Iris pigment epithelial cell (primary cell): Measurements from ENCODE around the gene PCYOX1L.
A peak's percentile ranks its signal among the peaks of the same experiment; 100 is the strongest.
"Not testable (repeated sequence)": the region's sequence is repeated elsewhere in the genome, so short reads cannot be mapped to it uniquely, and the experiment has no call there.

ENCODE experiments used
- DNase-seq: peaks from one replicate; pipeline ENCODE4 v3.0.0-alpha.2; 2011; ENCODE audit warnings: low read depth

The PCYOX1L gene

GRCh38 chr5:149387081-149387631 lies 29.3 kb downstream of the PCYOX1L start:
- DNase-seq: peak; percentile 38

DNA sequence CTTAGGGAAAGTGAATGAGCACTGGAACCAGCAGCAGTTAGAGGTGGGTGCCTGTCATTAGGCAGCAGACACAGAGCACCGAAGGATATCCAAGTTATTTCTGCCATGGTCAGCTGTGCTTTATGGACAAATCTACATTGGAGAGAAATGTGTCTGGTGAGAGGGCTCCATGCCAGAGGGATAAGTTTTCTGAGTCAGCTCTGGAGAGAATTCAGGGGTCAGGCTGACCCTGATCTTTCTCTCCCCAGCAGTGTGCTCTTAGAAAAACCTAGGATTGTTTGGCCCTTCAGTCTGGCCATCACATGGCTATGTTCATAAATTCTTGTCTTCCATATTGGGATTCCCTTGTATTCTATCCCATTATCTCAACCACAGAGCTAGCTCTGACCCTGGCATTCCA lies 30.1 kb downstream of the PCYOX1L start:
- DNase-seq: peak; percentile 86

DNA sequence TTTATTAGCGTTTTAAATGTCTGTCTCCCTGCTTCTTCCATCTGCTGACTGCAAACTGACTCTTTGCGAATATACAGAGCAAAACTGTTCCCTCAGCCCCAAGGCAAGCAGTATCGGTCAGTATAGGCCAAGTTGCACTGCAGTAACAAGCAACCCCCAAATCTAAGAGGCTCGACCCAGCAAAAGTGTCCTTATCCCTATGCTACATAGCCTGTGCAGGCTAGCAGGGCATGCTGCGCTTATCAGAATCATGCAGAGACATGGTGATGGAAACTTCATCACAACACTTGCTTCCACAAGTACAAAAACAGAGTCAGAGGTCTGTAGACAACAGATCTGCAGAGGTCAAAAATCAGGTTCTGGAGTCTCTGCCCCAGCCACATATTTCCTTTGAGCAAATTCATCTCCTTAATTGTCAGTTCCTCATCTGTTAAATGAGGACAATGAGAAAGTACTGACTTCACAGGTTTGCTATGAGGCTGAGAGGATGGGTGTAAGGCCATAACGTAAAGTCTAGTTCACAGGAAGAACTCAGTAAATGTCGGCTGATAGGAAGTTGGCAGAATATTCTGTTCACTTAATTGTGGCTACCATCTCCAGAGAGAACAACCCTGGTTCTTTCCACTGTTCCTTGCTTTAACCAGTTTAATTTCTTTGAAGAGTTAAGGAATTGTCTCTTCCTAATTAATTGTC lies 30.8 kb downstream of the PCYOX1L start:
- no peak for DNase-seq

- no peak for DNase-seq
Measured at GRCh38 chr5:149389552-149390495, 32.0 kb downstream of the PCYOX1L start.

- not testable (repeated sequence) for DNase-seq
Measured at GRCh38 chr5:149391076-149391475, 33.2 kb downstream of the PCYOX1L start.

DNA sequence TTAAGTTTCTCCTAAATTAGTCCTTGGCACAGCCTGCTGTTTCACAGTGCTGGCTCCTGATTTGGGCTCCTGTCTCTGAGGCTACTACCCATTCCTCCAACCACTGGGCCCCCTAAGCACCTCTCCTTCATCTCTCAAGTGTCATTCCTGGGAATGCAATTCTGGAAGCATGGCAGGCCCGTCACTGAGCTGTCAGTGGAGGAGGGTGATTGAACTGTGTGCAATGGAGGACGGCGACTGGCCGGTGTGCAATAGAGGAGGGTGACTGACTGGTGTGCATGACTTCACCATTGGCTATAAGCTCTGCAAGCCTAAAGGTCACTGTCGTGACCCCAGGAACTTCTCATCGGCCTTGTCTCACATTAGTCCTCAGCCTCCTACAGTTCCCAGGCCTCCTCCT lies 33.7 kb downstream of the PCYOX1L start:
- no peak for DNase-seq

GRCh38 chr5:149392718-149393117 lies 34.9 kb downstream of the PCYOX1L start:
- peak; percentile 82 for DNase-seq

DNA sequence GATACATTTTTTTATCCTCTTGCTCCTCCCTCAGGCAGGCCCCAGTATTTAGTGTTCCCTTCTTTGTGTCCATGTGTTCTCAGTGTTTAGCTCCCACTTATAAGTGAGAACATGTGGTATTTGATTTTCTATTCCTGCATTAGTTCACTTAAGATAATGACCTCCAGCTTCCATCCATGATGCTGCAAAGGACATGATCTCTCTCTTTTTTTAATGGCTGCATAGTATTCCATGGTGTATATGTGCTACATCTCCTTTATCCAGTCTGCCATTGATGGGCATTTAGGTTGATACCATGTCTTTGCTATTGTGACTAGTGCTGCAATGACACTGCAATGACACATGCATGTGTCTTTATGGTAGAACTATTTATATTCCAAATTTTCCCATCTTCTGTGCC lies 37.1 kb downstream of the PCYOX1L start:
- DNase-seq: not testable (repeated sequence)

DNA sequence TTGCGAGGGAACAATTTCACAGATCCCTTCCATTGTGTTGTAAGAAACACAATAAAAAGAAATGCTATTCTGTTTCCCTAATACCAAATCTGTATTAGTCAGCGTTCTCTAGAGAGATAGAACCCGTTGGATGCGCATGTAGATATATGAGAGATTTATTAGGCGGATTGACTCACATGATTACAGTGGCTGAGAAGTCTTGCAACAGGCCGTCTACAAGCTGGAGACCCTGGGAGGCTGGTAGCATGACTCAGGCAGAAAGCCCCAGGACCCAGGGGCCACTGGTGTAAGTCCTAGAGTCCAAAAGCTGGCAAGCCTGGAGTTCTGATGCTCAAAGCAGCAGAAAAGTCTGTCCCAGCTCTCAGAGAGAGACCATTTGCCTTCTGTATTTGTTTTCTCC lies 39.7 kb downstream of the PCYOX1L start:
- DNase-seq: peak; percentile 98

DNA sequence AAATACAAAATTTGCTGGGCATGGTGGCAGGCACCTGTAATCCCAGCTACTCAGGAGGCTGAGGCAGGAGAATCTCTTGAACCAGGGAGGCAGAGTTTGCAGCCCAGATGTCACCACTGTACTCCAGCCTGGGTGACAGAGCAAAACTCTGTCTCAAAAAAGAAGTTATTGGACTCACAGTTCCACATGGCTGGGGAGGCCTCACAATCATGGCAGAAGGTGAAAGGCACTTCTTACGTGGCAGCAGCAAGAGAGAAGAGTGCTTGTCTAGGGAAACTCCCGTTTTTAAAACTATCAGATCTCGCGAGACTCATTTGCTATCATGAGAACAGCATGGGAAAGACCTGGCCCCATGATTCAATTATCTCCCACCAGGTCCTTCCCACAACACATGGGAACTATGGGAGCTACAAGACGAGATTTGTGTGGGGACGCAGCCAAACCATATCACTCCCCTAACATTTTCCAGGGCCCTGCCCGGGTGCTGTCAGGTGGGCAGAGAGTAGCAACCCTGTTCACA lies 41.0 kb downstream of the PCYOX1L start:
- not testable (repeated sequence) for DNase-seq

- DNase-seq: no peak
Measured at GRCh38 chr5:149399775-149400174, 41.9 kb downstream of the PCYOX1L start.

GRCh38 chr5:149400304-149400703 lies 42.5 kb downstream of the PCYOX1L start:
- DNase-seq: no peak

DNA sequence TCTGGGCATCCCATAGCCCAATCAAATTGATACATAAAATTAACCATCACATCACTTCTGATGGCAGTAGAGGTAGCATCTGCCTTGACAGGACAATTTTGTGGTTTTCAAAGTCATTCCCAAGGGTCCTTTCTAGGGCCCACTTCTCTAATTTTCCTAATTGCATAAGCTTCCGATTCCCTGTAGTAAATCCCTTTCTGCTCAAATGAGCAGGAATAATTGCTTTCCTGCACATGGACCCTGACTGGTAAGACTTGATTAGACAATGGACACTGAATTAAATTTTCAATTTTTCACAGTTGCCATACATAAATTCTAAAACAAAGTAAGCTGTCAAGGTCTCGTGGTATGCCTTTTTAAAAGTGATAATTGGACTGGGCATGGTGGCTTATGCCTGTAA lies 43.2 kb downstream of the PCYOX1L start:
- DNase-seq: no peak

DNA sequence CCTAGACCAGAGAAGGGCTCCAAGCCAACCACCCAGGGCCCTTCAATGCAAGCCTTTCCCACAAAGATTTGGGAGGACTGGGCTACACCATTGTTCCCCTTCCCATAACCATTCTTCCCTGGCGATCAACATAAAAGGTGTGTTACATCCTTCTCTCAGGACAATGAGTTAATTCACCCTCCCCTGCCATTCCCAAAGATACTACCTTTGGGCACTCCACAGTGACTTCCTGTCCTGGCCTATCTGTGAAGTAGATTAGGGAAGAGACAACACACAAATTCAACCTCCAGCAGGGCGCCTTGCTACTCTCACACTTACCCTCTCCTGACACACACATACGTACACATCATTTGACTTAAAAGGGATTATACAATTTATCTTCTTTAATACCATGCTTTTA lies 44.4 kb downstream of the PCYOX1L start:
- no peak for DNase-seq

- DNase-seq: peak; percentile 79
Measured at GRCh38 chr5:149403923-149404745, 46.3 kb downstream of the PCYOX1L start.

DNA sequence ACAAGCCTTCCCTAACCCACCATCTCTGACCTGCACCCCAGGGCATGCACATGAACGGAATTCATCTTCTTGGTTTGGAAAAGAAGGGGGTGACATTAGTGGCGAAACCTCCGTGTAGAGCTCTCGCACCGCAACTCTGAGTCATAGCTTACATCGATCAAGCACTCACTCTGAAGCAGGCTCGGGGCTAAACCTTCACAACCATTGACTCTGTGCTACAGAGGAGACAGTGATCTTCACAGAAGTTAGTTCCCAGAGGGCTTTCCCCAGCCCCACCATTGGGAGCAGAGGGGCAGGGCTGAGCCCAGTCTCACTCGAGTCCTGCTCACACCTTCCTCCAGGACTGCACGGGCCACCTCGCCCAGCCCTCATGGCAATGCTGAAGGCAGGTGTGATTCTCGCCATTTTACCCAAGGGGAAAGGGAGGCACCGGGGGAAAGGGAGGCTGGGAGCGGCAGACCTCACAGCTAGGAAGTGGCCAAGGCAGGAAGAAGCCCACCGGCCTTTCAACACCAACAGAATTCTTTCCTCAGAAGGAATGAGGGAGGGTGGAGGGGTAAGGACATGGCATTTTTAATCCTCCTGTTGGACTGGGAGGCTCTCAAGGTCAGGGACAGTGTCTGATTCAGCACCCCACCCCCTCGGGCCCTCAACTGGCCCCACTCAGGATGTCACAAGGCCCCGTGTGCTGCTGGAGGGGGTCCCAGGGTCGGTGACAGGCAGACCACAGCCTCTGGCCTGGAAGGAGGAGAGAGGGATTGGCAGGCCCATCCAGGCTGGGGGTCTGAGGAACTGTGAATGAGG lies 47.1 kb downstream of the PCYOX1L start:
- DNase-seq: peak; percentile 93

DNA sequence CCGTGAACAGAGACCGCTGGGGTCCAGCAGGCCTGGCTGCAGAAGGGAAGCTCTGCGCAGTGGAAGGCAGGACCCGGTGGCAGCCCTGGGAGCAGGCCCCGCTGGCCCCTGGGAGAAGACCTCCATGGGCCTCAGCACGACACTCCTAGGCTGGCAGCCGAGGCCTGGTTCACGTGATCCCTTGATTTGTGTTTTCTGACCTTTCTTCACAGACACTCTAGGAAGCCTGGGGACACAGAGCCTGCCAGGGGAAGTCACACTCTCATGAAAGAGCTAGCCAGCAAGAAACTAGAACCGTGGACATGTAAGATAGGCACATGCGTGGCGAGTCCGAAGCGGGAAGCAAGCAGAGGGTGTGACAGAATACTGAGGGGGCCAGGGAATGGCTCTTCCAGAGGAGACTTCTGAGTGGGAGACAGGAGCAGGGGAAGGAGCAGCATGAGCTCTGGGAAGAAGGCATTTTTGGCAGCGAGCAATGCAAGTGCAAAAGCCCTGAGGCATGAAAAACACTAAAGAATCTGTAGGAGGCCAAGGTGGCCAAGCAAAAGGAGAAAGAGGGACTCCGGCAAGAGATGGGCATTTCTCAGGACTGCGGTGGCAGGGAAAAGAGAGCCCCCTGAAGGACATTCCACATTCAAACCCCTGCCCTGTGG lies 47.8 kb downstream of the PCYOX1L start:
- no peak for DNase-seq

- DNase-seq: peak; percentile 69
Measured at GRCh38 chr5:149406203-149406978, 48.5 kb downstream of the PCYOX1L start.

- DNase-seq: no peak
Measured at GRCh38 chr5:149406979-149407306, 49.1 kb downstream of the PCYOX1L start.
